Stimulated activated CD8-positive, alpha-beta memory T cell treated with anti-CD3 and anti-CD28 coated beads, Interleukin-15, amount 100 ng/mL, for 1 hour (primary cell): Measurements from ENCODE around the gene STK32C.

Source experiments
- DNase-seq: peaks from one replicate; pipeline ENCODE4 v3.0.0-alpha.2; 2020; ENCODE audit warnings: low read depth

STK32C gene

GRCh38 chr10:132208462-132209050 lies 99.2 kb downstream of the STK32C start:
- no peak for DNase-seq

DNA sequence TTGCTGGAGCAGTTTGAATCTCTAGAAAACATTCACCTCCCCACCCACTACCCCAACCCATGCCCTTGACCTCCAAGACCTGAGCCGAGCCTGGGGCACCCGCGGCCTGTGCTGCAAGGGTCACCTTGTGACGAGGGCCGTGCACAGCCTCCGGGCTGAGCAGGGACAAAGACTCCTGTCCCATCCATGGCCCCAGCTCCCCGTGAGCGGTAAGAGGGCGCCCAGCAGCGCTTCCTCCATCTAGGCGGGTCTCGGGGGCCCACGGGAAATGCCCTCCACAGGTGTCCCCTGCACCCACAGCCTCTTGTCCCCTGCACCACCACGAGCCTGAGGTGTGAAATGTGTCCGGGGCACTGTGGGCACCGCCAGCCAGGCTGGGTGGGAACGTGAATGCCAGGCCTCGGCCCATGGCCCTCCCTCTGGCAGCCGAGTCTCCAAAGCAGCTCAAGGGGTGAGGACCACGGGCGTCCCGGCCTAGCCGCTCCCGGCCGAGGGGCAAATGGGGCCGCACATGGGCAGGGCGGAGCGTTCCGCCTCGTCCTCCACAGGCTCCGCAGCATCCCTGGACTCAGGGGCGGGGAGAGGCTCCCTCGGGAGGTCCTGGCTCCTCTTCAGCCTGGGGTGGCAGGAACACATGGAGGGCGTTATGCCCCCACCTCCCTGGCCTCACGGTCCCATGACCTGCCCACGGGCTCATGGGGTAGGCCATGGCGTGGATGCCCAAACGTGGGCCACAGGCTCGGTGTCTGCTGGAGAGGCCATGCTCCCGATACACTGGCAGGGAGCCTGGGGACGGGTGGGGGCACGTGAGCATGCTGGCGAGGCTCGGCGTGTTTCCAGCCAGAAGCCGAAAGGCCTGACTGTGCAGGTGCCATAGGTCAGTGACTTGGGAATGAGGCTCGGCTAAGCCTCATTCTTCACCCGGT lies 100.0 kb downstream of the STK32C start:
- no peak for DNase-seq

GRCh38 chr10:132206806-132207535 lies 100.8 kb downstream of the STK32C start:
- no peak for DNase-seq

GRCh38 chr10:132206377-132206745 lies 101.4 kb downstream of the STK32C start:
- no peak for DNase-seq

DNA sequence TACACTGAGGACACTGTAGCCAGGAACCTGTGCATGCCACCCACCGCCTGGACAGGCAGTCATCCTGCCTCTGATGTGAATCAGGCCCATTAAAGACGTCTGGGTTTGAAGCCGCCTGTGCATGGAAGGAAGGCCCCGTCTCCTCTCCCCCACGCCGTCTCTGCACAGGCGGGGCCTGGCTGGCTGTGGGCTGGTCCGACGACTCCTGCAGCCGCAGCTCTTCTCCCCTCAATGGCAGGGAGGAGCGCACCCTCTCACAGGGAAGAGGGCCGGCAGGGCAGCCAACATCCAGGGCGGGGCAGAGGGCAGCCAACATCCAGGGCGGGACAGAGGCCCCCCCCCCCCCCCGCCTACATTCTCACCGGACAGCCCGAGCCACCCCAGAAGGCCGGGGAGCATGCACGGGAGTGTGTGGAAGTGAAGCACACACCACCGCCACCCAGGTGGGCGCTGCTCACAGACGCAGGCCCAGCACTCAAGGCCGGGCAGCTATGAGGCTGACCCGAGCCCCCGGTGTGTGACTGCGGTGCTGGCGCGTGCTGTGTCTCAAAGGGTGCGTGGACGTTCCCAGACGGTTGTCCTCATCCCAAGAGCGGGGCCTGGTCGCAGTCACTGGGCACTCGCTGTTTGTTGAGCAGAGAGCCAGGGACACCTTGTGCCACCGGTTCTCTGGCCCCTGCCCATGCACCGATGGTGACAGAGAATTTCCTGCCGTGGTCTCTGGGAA lies 101.9 kb downstream of the STK32C start:
- no peak for DNase-seq

GRCh38 chr10:132204781-132205473 lies 102.8 kb downstream of the STK32C start:
- no peak for DNase-seq

GRCh38 chr10:132204078-132204780 lies 103.5 kb downstream of the STK32C start:
- no peak for DNase-seq

GRCh38 chr10:132203256-132204077 lies 104.3 kb downstream of the STK32C start:
- no peak for DNase-seq

GRCh38 chr10:132202070-132202970 lies 105.4 kb downstream of the STK32C start:
- no peak for DNase-seq

DNA sequence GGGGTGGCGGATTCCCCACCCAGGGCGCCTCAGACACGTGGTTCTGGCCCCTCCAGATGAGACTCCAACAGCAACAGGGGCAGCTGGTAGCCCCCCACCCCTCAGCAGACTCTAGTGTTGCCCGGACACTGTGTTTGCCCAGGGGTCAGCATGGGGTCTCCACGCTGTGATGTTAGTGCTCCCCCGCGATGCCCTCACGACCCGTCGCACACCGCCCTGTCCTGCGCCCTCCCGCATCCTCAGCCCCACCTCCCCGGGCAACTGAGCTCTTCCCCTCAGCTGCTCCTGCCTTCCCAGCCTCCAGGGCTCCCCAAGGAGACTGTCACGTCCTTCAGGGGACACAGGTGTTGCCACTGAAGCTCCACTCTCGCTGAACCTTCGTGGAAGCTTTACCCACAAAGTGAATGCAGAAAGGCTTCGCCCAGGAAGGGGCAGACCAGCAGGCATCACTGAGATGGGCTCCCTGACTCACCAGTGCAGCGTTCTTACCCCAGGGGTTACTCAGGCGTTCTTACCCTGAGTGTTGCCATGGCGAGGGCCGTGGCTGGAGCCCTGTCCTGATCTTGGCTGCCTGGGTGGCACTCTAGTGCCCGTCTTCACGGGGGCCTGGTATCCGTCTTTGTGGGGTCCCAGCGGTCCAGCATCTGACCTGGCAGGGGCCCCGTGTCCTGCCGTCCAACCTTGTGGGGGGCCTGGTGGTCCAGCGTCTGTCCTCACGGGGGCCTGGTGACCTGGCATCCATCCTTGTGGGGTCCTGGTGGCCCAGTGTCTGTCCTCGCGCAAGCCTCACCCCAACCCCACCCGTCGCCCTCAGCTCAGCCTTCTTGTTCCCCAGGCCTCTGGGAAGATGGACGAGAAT lies 106.4 kb downstream of the STK32C start:
- no peak for DNase-seq

DNA sequence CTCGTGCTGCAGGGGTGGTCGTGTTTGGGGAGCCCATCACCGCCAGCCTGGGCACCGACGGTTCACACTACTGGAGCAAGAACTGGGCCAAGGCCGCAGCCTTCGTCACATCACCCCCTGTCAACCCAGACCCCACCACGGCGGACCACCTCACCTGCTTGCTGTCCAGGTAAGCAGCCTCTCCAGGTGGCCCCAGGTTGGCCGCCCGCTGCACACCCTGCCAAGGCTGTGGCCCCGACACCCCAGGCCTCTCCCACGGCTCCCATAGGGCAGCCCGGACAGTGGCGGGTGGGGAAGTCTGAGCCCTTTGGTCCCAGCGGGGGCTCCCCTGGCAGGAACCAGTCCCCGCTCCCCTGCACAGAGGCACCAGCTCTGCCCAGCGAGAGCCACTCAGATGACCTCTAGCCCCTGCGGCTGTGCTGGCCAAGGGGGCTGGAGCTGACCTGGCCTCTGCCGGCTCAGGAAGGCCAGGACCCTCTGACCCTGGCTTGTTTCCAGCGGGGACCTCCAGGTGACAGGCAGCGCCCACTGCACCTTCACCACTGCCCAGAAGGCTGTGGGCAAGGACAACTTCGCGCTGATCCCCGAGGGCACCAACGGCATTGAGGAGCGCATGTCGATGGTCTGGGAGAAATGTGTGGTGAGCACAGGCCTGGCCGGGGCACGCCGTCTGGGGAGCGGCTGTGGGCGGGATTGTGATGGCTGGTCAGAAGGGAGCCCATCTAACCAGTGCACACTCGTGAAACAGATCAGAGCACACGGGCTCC lies 107.2 kb downstream of the STK32C start:
- DNase-seq = no peak

DNA sequence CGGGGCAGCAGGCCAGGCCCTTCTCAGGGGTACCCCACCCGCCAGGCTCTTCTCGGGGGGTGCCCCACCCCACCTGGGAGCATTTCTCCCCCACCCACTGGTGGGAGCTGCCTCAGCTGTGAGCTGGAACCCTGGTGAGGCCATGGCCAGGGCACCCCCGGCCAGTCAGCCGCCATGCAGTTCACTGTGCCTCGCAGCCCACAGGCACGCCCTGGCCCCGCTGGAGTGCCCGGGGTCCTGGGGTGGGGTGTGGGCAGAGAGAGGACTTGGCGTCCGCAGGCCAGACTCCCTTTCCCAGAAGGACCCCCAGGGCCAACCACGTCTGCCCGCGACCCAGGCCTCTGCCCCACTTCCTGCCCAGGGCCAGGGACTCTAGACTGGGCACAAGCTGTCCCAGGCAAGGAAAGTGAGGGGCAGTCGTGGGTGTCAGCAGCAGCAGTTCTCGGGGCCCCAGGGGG lies 107.9 kb downstream of the STK32C start:
- DNase-seq = no peak

DNA sequence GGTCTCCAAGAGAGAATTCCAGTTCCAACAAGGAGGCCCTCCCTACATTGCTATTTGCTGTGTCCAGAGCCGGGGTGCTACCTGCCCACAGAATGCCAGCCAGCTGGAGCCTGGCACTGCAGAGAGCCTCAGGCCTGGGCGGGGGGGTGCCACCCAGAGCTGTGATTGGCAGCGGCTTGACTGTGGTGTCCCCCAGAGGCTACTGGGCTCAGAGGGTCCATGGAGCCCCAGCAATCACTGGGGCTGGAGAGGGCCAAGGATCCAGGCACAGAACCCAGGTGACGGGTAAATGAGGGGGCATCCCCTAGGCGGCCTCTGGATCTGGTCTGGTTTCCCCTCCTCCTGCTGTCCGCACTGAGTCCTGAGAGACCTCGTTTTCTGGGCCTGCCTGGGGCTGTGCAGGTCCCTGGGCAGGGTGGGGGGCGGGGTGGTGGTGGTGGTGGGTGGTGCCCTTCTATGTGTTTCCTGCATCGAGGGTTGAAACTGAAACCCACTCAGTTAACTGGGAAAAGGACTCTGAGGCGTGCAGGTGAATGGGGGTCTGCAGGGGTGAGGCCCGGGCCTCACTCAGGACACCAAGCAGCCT lies 108.4 kb downstream of the STK32C start:
- no peak for DNase-seq

DNA sequence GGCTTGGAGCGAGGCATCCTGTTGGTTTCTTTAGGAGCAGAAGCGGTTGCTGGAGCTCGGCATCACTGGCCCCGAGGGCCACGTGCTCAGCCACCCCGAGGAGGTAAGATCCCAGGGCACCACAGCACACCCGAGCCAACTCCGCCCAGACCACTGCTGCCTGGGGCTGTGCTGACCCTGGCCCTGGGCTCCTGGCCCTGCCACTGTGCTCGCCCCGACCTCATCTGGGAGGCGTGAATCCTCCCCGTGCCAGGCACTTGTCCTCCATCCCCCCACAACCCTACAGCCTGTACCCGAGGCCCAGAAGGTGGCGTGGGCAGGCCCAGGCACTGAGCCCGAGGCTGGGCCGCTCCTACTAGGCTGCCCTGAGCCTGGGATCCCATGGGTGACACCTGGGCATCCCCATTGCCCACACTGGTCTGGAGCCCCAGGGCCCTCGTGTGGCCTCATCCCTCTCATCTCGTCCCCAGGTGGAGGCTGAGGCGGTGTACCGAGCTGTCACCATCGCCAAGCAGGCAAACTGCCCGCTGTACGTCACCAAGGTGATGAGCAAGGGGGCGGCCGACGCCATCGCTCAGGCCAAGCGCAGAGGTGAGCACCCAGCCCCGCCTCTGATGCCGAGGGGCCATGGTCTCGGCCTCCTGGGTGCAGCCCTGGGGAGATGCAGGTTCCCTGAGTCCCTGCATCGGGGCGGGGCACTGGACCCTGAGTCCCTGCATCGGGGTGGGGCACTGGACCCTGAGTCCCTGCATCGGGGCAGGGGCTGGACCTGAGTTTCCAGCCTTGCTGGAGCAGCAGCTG lies 109.2 kb downstream of the STK32C start:
- no peak for DNase-seq

GRCh38 chr10:132198068-132198370 lies 109.7 kb downstream of the STK32C start:
- no peak for DNase-seq
